Chondrocyte (in vitro differentiated cells): Measurements from ENCODE around the gene GPS1. TPM values are rescaled to one million over a fixed set of nuclear protein-coding genes. Genes with fewer than 3 reads are reported as not detected.

Source experiments
- DNase-seq: peaks from one replicate; pipeline ENCODE4 v3.0.0; 2021; ENCODE audit warnings: mixed read lengths, low spot score
- H3K27ac Mint-ChIP-seq: one replicate; pipeline ENCODE4 v1.8.0; 2021; ENCODE audit warnings: mild to moderate bottlenecking, moderate library complexity, mixed read lengths; ENCODE audit not compliant: unreplicated experiment
- H3K27me3 Mint-ChIP-seq: 2 replicates; pipeline ENCODE4 v1.8.0; 2021; ENCODE audit warnings: low read depth, mixed read lengths
- H3K36me3 Mint-ChIP-seq: 2 replicates; pipeline ENCODE4 v1.8.0; 2021; ENCODE audit warnings: low read depth, mixed read lengths
- H3K4me1 Mint-ChIP-seq: 2 replicates; pipeline ENCODE4 v1.8.0; 2021; ENCODE audit warnings: low read depth, mild to moderate bottlenecking, mixed read lengths
- H3K4me3 Mint-ChIP-seq: one replicate; pipeline ENCODE4 v1.8.0; 2021; ENCODE audit warnings: mild to moderate bottlenecking, moderate library complexity, mixed read lengths; ENCODE audit not compliant: unreplicated experiment
- H3K9me3 Mint-ChIP-seq: 2 replicates; pipeline ENCODE4 v1.8.0; 2021; ENCODE audit warnings: low read depth, mixed read lengths
- total RNA-seq: library from RNA; stranded (reverse); gene quantifications from 3 replicates; pipeline ENCODE4 v1.2.1, GENCODE V29; 2021
- TF ChIP-seq, protein P1 (sequence below): fragments of 200-600 bp; sonication (generic); IDR thresholded peaks from 2 replicates; pipeline ENCODE4 v1.5.0; 2021; ENCODE audit warnings: antibody characterized with exemption, mild to moderate bottlenecking, moderate library complexity

Gene GPS1
- total RNA-seq, 1 donor from 2014 or later, result 82.8 TPM

DNA sequence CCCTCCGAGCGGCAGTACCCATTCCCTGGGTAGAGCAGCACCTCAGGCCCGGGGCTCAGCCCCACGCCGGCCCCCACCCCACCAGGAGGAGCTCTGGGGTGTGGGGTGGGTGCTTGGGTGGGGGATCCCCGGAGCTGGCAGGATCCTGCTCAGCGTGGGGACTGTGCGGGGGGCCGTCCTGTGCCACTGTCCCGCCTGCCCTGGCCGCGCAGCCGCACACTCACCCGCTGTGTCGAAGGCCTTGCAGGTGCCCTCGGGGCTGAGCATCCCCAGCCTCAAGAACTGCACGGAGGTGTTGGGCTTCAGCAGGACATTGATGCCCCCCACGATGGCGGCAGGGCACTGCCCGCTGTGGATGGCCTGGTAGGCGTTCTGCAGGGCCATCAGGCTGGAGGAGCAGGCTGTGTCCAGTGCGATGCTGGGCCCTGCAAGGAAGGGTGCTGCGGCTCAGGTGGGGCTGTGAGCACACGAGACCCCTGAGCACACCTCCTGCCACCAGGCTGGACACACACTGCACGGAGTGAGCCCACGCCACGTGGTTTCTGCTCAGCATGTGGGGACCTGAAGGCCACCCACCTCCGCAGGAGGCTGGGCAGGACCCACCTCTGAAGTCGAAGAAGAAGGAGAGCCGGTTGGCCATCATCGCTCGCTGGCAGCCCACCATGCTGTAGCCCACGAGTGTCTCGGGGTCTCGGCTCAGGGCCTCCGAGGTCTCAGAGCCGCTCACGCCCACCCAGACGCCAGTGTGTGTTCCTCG, 41.5 kb downstream of the GPS1 start:
- Mint-ChIP-seq H3K27me3 (no peaks in the 10 kb centered on the region), H3K27ac (no peak overlapping the region), H3K4me1 (peaks cover 14% of the 10 kb centered on the region), H3K36me3 (peaks cover 7% of the 10 kb centered on the region), H3K4me3 (no peak overlapping the region), H3K9me3 (no peaks in the 10 kb centered on the region)
- DNase-seq, result peak; percentile 92
- TF ChIP-seq, protein P1, sequence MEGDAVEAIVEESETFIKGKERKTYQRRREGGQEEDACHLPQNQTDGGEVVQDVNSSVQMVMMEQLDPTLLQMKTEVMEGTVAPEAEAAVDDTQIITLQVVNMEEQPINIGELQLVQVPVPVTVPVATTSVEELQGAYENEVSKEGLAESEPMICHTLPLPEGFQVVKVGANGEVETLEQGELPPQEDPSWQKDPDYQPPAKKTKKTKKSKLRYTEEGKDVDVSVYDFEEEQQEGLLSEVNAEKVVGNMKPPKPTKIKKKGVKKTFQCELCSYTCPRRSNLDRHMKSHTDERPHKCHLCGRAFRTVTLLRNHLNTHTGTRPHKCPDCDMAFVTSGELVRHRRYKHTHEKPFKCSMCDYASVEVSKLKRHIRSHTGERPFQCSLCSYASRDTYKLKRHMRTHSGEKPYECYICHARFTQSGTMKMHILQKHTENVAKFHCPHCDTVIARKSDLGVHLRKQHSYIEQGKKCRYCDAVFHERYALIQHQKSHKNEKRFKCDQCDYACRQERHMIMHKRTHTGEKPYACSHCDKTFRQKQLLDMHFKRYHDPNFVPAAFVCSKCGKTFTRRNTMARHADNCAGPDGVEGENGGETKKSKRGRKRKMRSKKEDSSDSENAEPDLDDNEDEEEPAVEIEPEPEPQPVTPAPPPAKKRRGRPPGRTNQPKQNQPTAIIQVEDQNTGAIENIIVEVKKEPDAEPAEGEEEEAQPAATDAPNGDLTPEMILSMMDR, result no peak

DNA sequence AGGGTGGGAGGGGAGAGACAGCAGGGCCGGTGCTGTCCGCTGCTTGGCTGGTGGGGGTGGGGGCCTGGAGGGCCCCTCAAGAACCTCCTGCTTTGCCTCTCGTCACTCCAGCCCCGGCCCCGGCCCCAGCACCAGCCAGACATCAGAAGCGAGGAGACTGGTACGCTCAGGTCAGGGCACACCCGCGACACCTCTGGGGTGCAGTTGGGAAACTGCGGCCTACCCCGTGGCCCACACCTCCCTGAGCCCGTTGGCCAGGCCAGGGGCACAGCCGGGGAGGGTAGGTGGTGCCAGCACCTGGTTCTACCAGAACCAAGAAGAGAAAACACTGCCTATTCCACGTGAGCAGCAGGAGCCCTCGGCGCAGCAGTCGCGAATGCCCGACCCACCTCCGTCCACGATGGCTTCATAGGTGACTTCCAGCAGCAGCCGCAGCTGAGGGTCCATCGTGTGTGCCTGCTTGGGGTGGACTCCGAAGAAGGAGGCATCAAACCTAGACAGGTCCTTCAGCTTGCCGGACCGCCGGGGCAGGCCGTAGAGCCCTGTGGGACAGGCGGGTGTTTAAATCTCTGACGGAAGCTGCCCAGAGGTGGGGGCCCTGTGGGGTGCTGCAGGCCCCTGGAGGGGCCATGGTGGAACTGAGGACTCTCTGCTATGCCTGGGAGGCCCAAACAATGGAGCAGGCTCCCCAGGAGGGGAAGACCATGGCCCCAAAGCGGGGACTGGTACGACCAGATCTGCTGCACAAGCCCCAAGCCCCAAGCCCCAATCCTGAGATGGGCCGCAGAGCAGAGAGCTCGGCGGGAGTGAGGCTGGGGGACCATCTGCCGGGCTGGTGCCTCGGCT, 43.5 kb downstream of the GPS1 start:
- H3K4me1 Mint-ChIP-seq, result peaks cover 22% of the 10 kb centered on the region
- no peak overlapping the region for H3K4me3 Mint-ChIP-seq
- peak; percentile 90 for DNase-seq
- TF ChIP-seq, protein P1, result no peak
- no peaks in the 10 kb centered on the region for H3K27me3 Mint-ChIP-seq
- H3K27ac Mint-ChIP-seq, result no peak overlapping the region
- H3K9me3 Mint-ChIP-seq, result no peaks in the 10 kb centered on the region
- peaks cover 5% of the 10 kb centered on the region for H3K36me3 Mint-ChIP-seq

DNA sequence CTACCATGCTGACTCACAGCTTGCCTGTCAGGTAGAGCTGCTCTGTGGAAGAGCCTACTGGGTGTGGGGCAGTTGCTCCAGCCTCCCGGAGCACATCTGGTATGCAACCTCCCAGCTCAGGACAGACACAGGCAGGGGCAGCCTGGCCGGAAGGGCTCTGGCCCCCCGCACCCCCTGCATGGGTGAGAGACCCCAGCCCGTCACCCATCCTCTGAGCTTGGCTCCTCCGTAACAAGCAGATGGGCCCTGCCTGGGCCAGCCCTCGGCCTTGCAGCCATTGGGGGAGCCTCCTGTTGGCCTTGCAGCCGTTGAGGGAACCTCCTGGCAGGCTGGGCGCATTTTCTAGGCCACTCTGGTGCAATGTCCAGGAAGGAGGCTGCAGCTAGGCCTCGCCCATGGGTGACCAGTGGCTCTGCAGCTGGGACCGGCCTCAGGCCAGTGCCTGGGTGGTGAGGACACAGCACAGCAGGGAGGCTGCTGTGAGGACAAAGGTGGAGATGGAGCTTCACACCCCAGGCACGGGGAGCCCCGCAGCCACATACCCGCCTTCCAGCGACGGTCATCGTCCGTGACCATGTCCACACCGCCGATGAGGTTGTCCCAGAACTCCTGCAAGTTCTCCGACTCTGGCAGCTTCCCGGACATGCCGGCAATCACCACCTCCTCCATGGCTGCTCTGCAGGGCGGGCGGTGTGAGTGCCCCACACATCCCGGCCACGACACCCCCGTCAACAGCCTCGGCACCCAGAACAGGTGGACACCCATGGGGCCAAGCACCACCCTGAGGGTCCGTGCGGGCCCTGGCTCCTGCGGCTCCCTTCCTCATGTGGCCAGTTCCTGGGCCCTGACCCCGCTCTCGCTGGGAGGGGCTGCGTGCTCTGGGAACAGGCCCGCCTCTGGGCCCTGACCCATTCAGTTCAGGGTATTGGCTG, 44.3 kb downstream of the GPS1 start:
- Mint-ChIP-seq H3K27ac (peak overlapping the region; percentile 32), H3K4me1 (peaks cover 22% of the 10 kb centered on the region), H3K4me3 (peak overlapping the region; percentile 67), H3K36me3 (peaks cover 5% of the 10 kb centered on the region), H3K27me3 (no peaks in the 10 kb centered on the region), H3K9me3 (no peaks in the 10 kb centered on the region)
- TF ChIP-seq, protein P1, result no peak
- DNase-seq, result peak; percentile 94

DNA sequence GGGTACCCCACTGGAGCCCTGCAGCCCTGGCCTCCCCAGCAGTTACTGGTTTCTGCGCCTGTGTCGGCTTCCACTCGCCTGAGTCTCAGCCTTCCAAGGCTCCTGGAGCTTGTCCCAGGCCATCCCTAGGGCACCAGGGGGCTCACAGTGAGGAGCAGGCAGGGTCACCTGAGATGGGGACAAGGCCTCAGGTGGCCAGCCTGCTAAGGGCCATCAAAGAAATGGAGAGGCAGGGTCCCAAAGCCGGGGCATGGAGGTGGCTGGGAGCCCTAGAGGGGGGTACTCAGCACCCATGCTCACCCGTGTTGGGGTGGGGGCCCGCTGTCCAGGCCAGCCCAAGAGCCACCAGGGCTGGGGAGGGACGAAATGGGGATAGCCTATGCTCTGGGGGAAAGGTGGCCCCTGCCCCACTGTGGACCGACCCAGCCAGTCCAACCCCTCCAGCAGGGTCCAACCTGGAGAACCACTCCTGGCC, 45.0 kb downstream of the GPS1 start:
- Mint-ChIP-seq H3K4me3 (peak overlapping the region; percentile 67), H3K4me1 (peaks cover 22% of the 10 kb centered on the region), H3K9me3 (no peaks in the 10 kb centered on the region), H3K36me3 (peaks cover 4% of the 10 kb centered on the region), H3K27ac (peak overlapping the region; percentile 32), H3K27me3 (no peaks in the 10 kb centered on the region)
- TF ChIP-seq, protein P1, result no peak
- DNase-seq, result no peak
